Fibroblast of skin of scalp (primary cell): Measurements from ENCODE around the gene CUL4A.

Source experiments
- DNase-seq: peaks from one replicate; pipeline ENCODE4 v3.0.0-alpha.2; 2013

CUL4A gene

DNA sequence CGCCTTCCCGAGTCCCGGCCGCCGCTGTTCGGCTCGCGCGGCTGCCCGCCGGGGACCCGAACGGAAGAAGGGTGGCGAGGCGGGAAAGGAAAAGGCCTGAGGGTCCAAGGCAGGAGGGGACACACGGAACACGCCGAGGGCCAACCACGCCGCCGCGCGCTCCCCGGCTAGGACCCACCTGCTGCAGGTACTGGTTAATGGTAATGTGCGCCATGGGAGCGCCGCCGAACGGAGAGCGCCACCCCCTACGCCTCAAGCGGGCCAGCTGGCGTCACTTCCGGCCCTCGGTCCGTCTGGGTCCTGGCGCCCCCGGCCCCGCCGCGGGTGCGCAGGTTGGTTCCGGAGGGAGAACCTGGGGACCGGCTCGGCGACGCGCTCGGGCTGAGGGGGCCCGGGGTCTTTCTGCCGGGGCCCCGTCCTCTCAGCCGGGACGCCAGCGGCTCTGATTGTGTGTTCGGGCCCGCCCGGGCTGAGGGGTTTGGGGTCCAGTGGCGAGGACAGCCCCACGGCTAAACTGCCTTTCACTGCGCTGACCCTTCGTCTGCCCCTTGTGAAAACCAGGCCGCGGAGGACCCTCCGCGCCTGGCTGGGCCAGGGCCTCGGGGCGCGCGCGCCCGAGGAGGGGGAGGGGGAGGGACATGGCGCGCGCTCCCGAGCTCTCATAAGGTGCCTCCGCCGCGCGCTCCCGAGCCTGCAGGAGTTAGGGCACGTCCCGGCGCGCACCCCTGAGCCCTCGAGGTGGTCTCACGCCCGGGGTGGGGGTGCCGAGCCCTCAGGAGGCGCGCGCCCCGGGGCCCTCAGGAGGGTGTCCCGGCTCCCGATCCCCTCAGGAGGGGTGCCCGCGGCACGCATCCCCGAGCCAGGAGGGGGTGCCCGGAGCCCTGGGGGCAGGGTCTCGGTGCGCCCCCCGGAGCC lies 735 bp upstream of the CUL4A start, which contains the start of gene PCID2:
TSS of gene PCID2 (minus strand) at position 249 of the 915 bp plus-strand sequence. CDS start at position 214, 35 bp downstream.
- peak; percentile 91 for DNase-seq

DNA sequence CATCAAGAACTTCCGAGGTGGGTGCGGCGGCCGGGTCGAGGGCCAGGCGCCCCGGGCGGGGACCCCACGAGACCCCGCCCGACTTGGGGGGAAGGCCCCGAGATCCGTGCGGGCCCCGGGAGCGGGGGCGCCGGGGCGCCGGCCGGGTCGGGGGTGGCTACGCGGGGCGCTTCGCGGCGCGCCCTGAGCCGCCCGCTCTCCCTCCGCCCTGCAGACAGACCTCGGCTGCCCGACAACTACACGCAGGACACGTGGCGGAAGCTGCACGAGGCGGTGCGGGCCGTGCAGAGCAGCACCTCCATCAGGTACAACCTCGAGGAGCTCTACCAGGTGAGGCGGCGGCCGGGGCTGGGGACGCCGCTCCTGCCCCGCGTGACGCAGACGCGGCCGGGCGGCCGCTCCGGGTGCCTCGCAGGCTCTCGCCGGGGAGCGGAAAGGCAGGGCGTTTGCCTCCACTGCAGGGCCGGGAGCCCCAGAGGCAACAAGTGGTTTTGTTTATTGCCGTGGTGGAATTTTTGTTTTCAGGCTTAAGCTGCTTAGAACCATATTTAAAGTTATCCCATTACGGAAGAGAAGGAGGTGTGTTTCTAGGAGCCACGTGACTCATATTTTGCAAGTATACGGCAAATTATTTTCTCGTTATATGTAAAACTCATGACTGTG lies 477 bp downstream of the CUL4A start:
- peak; percentile 51 for DNase-seq

DNA sequence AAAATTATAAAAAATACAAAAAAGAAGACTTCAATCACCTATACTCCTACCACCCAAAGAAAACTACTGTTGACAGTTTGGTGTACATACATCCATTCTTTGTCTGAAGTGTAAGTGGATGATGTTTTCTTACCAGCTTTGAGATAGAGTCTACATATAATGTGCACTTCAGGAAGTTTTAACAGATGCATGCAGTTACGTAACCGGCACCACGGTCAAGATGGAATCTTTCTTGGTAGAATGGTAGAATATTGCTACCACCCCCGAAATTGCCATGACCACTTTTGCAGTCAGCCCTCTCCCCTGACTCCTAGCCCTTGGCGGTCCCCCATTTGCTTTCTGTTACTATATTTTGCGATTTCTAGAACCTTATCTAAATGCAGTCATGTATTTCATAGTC lies 1.4 kb downstream of the CUL4A start:
- DNase-seq = no peak

DNA sequence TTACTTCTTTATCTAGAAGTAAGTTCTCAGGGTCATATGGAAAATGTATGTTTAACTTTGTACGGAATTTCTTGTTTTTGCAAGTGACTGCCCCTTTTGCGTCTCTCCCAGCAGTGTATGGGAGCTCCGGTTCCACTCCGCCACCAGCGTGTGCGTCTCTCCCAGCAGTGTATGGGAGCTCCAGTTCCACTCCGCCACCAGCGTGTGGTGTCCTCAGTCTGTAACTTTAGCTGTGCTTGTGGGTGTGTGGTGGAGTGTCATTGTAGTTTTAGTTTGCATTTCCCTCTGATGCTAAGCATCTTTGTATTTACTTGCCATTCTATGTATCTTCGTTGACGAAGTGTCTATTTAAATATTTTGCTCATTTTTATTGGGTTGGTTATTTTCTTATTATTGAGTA lies 2.4 kb downstream of the CUL4A start:
- no peak for DNase-seq

DNA sequence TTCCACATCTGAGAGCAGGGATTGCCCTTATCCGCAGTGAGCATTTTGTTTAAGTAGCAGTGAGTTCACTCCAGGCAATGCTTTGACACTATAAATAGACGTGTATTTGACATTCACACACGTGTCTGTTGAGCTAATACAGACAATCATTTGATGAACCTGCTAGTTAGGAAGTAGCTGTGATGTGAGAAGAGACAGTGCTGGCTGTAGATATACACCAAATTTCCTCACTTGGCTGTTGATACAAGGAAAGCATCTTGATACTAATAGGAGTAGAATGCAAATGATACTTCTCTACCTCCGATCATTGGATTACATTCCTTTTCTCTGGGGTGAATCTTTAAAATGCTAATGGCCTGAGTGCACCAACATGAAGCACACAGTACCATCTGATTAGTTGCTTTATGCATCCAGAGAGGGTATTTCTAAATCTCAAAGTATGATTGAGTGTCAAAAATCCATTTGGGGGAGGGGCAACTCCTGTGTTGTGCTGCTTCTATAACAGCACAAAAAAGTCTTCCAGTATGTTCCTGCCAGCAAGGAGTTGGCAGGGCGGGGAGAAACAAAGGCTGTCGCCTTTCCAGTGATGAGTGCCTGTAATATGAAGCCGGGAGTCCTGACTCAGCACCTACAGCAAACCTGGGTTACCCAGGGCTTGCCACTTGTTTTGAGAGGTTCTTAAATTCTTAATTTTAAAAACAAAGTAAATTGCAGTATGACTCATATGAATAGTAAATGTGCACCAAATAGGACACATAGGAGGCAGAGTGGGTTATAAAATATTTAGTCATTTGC lies 7.0 kb downstream of the CUL4A start:
- peak; percentile 49 for DNase-seq

DNA sequence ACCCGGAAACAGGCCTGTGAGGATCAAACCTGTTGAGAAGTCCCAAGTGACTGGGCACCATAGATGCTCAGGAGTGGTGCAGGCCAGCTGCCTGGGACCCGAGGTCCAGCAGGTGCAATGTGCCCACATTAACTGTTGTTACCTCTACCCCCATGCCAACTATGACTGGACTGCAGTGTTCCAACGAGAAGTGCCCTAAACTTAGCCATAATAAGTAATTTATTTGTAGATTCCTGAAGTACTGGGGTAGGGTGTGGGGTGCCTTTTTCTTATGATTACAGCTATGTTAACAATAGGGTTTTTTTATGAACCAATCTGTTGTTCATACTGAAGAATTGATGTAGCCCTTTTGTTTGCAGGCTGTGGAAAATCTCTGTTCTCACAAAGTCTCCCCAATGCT lies 9.2 kb downstream of the CUL4A start:
- no peak for DNase-seq

DNA sequence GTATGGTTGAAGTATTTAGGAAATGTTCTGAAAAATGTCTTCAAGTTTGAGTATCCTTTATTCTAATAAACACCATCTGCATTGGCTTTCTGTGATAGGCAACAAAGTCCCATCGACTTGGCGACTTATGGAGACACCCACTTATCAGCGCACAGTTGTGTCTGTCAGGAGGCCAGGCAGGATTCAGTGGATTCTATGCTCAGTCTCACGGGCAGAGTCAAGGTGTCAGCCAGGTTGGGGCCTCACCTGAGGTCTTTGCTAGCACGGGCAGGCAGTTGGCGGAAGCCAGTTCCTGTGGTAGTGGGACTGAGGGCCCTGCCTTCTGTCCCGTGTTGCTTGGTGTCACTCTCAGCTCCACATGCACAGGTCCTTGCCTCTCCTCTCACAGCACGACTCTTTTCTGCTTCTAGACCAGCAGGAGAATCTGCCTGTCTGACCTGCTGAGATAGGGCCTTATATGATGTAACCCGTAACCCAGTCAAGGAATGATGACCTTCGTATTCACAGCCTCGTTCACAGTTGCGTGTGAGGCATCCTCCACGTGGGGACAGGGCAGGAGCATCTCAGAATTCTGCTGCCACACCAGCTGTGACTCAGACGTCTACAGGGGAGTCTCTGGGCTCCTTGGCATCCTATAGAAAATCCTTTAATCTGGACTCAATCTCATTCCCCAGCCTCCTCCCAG lies 10.0 kb downstream of the CUL4A start:
- DNase-seq = peak; percentile 23

DNA sequence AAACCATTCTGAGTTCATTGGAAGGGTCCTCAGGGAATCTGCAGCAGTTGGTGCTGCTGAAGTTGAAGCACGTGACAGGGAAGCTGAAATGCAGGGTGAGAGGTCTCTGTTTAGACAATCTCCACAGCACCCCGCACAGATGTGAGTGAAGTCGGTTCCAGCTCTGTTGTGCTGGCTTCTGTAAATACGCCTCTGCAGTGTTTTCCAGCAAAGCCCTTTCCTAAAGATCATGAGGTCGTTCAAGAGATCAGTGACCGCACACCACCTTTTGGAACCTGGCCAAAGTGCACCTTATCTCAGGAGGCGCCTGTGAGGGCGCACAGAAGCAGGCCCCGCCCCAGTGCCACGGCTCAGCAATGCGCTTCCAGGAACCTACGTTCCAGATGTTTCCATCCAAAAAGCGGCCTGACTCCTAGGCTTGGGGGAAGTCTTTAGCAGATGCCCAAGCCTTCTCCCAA lies 10.8 kb downstream of the CUL4A start:
- DNase-seq = no peak

DNA sequence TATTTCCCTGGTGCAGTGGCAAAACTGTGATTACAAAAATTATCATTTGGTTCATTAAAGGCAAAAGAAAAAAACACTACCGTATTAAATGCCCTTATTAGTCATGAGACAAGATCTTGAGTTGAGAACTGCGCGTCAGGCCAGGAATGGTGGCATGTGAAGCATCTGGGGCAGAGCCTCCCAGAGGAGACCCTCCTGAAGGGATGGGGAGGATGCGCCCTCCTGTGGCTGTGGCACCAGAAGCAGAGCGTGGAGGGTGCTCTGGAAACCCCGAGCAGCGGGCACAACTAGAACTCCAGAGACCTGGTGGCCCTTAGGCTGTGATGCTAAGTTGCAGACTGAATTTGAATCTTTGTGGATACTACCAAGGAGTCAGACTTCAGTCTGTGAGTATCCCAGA lies 11.5 kb downstream of the CUL4A start:
- DNase-seq = peak; percentile 46

DNA sequence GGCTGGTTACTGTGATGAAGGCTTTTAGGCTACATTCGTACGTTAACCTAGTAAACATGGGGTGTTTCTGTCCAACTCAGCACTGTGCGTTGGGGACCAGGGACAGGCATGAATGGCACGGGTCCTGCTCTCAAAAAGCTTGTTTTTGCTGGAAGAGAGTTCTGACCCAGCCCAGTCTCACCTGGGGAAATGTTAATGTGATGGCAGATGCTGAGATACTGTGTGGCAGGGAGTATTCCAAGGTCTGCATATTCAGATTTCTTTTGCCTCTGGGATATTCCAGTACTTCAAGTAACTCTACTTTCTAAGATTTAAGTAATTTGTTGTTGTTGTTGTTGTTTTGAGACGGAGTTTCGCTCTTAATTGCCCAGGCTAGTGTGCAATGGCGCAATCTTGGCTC lies 13.7 kb downstream of the CUL4A start:
- no peak for DNase-seq

DNA sequence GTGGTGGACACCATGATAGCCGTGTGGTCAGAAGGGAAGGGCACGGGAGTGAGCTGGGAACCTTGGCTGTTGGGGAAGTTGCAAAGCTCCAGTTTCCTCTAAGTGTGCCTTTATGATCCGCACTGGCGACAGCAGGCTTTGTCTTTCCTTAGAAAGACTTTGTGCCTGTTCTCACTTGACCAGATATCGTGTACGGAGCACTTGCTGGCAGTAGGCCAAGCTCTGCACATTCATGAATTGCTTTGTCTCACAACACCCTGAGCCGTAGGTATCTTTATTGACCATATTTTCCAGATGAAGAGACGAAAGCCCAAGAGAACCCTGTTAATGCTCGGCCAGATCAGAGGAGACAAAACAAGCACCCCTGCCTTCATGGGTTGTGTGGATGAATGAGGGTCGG lies 15.1 kb downstream of the CUL4A start:
- DNase-seq = no peak

DNA sequence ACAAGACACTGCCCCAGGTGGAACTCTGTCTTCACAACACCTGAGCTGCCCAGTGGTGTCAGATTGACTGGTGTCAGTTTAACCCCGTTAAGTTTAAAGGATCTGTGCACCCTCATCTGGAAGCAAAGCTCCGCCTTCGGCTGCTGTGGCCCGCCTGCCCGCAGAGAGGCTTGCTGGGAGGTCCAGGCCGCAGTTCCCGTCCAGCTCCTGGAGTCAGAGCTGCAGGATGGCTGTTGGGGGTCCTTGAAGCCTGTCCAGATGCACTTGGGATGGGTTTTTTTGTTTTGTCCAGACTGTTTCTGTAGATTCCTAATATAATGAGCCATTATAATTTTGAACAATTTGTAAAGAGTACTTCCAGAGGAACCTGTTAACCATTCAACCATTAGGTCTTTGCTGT lies 16.1 kb downstream of the CUL4A start:
- DNase-seq = no peak

DNA sequence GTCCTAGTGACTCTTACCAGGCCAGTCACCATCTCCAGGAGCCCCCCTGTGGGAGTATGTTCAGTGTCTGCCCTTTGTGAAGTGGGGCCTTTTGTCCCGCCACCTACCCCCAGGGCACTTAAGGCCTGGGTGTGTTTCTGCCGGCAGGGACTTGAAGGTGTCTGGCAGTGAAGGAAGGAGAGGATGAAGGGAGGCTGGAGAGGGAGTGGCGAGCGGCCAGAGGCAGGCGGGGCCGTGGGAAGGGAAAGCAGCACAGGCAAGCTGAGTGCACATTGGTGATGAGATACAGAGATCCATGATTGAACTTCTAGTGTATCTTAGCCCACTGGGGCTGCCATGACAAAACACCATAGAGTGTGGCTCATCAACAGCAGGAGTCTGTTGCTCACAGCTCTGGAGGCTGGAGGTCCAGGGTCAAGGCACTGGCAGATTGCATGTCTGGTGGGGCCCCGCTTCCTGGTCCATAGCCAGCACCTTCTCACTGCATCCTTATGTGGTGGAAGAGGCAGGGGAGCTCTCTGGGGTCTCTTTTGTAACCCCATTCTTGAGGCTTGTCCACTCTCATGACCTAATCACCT lies 17.5 kb downstream of the CUL4A start:
- no peak for DNase-seq

DNA sequence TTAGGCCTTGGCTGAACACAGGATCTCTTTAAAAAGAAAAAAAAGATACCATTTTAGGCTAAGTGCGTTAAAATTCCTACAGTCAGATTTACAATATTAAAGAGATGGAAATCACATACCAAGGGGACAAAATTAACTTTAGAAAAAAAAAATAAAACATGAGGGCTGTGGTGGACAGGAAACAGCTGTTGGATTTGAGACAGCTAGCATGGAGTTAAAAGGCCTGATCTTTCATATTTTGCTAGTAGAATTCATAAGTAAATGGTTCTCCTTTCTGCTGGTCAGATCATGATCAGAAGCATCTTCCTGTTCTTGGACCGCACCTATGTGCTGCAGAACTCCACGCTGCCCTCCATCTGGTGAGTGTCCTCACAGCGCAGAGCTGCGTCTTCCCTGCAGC lies 19.7 kb downstream of the CUL4A start:
- no peak for DNase-seq

DNA sequence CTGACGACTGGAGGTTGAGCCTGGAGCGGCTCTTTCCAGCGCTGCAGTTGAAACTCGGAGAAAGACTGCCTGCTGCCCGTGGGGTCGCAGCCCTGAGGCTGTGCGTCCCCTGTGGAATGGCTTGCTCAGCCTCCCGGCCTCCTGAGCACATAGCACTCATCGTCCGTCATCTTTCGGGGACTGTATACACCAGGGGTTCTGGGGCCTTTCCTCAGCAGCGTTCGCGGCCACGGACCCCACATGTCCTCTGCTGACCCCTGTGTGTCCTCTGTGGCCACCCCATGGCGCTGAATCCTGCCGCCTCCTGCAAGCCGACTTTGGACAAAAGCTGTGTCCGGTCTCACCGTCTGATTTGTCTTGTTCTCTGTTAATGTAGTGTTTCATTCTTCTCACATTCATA lies 20.4 kb downstream of the CUL4A start:
- no peak for DNase-seq

DNA sequence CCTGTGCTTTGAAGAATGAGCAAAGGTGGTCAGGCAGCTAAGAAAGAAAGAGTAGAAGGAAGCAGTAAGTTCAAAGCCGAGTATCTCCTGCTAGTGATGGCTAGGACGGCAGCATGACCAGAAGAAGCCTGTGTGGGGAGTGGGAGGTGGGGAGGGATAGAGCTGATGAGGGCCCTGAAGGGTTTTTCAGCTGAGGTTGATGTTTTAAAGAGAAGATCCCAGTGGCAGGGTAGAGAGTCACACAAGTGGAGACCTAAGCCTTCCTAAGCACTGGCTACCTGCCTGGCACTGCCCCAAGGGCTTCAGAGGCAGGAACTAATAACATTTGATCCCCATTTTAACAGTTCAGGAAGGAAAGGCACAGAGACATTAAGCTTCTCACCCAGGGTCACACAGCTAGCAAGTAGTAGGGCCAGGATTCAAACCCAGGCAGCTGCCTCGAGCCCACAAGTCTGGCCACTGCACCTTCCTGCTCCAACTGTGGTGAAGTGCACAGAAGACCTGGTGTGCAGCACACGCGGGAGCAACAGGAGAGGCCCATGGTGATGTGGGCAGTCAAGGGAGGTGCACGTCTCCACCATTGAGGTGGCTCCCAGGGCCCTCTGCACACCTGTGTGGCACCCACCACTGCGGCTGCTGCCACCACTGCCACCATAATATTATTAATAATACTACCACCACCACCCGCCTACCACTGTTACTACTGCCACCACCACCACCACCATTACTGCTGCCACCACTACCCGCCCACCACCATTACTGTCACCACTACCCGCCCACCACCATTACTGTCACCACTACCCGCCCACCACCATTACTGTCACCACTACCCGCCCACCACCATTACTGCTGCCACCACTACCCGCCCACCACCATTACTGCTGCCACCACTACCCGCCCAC lies 22.1 kb downstream of the CUL4A start:
- no peak for DNase-seq

DNA sequence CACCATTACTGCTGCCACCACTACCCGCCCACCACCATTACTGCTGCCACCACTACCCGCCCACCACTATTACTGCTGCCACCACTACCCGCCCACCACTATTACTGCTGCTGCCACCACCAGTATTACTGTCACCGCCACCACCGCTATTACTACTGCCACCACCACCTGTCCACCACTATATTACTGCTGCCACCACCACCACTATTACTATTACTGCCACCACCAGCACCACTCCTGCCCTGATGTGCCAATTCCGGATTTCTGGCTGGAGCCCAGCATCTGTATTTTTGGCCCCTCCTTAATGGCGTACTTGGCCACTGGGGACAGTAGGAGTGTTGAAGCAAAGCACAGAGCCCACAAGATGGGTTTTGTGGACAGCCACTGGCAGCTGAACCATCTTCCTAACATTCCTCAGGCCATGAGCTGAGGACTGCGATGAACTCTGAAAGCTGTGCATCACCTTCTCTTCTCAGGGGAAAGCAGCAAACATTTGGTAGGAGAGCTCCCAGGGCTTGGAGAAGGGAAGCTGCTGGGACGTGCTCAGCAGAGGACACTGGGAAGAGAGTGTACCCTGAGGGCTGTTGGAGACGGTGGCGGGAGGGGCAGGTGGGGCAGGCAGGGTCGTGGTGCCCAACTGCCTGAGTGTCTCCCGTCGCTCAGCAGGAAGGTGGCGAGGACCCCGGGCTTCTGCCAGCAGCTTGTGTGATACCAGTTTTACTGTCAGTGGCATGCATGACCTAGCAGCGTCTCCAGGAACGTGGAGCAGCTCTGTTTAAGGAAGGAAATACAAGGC lies 23.0 kb downstream of the CUL4A start:
- DNase-seq = no peak

DNA sequence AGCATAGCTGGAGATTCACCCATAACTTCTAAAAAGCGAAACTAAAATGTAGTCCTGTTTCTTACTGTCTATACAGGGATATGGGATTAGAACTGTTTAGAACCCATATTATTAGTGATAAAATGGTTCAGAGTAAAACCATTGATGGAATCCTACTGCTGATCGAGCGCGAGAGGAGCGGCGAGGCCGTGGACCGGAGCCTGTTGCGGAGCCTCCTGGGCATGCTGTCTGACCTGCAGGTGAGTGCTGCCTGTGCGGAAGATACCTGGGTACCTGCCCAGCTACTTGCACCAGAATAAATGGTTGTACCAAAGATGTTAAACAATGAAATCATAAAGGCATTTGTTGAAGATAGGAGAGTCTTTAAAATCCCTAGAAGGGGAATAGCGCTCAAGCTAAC lies 23.7 kb downstream of the CUL4A start:
- no peak for DNase-seq

DNA sequence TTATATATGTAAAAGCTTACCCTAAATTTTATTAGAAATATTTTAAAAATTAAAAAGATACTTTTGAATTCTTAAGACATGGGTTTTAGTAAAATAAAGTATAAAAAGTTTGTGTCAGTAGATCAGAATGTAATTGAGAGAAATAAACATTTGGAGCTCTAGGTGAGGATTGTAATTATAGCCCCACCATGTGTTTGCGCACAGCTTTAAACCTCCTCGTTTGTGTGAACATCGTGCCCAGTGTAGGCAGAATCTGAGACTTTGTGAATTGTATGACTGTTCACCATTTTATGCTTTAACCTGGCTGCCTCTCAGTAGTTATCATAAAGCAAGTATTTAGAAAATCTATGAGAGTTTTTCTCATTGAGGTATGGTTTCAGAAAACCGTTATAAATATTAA lies 29.1 kb downstream of the CUL4A start:
- DNase-seq = peak; percentile 21

DNA sequence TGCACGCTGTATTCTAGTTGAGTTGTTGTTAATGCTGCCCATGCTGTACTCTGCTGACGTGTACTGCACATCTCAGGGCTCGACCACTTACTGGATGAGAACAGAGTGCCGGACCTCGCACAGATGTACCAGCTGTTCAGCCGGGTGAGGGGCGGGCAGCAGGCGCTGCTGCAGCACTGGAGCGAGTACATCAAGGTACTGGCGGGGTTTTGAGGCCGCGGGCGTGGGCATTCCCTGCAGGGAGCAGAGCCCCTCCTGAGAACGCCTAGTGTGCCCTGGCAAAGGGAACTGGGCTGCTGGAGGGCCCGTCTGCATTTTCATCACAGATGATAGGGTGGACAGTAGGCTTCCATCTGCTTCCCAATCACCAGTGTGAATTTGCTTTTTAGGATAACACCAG lies 29.9 kb downstream of the CUL4A start:
- DNase-seq = no peak
